ENCODE data around the gene VARS2. TPM values are rescaled to one million over a fixed set of nuclear protein-coding genes. Genes with fewer than 3 reads are reported as not detected.

Gene VARS2
- total RNA-seq, 6 donors from 2014 or later: 23.0 to 56.6 (median 29.5) TPM

DNA sequence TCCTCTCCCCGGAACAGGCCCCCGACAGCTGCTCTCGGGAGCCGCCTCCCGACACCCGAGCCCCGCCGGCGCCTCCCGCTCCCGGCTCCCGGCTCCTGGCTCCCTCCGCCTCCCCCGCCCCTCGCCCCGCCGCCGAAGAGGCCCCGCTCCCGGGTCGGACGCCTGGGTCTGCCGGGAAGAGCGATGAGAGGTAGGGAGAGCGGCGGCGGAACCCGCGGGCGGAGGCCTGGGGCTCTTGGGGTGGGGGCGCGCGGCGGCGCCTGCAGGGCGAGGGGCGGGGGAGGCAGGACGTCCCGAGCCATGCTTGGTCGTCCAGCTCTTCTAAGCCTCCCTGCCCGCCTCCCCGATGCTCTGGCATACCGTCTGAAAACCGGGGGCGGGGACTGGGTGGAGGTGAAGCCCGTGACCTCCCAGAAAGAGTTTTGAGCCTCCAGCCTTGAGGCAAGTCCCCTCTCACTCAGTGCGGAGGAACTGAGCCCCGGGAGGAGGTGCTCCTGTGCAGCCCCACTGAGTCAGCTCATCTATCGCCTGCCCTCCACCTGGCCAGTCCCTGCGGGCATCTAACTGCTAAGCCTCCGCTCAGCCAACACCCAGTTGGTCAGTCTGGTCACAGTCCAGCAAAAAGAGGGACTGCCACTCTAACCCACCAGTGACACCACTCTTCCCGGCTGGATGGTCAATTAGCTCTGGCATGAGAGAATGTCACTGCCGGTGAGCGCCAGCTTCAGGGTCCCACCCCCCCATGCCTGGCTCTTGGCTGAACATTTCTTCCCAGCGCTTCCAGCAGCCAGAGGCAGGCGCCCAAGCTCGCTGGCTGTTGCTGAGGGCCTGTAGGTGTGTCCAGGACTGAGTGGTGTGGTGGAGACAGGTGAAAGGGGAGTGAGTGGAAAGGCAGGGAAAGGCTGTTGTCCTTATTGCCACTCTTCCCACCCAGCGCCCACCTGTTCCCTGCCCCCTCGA, 29.2 kb upstream of the VARS2 start:
- peaks cover 31 to 44% (median 35%) of the 10 kb centered on the region in 4 donors for H3K4me1 ChIP-seq

DNA sequence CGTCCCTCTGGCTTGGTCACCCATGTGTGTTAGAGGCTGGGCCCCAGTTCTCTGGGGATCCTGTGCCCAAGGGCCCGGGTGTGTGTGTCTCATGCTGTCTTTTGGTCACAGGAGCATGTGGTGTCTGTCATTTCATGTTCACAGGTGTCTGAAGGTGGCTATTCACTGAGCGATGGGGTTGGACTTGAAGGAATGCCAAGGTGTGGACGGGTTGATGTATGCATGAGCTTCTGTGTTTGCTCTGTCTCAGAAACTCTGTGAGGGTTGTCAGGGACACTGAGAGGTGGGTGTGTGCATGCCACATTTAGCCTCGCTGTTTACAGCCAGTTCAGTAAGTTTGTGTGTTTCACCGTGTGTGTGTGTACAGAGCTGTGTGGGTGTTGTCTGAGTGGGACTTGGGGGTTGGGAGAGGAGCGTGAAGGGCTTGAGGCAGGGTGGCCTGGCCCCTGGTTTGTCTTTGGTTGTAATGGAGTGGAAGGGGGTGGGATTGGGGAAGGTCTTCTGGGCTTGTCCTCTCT, 28.5 kb upstream of the VARS2 start:
- H3K4me1 ChIP-seq: peaks cover 31 to 44% (median 35%) of the 10 kb centered on the region in 4 donors
- peak overlapping the region; percentile 77 to 89 (median 83) for H3K27ac ChIP-seq
- ATAC-seq (ENCODE audit: low FRiP score in 2 of 2) (peak; percentile 3 to 73), DNase-seq (peak in 1 of 2 donors; percentile 58)
- peak overlapping the region in 3 of 4 donors; percentile 57 to 80 (median 70) for H3K4me3 ChIP-seq
- no peaks in the 10 kb centered on the region for H3K27me3 ChIP-seq
- peak; percentile 18 to 35 for TF ChIP-seq POLR2AphosphoS5 (IDR thresholded peaks at IDR 0.05)
- TF ChIP-seq, protein P1, sequence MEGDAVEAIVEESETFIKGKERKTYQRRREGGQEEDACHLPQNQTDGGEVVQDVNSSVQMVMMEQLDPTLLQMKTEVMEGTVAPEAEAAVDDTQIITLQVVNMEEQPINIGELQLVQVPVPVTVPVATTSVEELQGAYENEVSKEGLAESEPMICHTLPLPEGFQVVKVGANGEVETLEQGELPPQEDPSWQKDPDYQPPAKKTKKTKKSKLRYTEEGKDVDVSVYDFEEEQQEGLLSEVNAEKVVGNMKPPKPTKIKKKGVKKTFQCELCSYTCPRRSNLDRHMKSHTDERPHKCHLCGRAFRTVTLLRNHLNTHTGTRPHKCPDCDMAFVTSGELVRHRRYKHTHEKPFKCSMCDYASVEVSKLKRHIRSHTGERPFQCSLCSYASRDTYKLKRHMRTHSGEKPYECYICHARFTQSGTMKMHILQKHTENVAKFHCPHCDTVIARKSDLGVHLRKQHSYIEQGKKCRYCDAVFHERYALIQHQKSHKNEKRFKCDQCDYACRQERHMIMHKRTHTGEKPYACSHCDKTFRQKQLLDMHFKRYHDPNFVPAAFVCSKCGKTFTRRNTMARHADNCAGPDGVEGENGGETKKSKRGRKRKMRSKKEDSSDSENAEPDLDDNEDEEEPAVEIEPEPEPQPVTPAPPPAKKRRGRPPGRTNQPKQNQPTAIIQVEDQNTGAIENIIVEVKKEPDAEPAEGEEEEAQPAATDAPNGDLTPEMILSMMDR (IDR thresholded peaks at IDR 0.05): no peak
- peak in 1 of 4 donors; percentile 11 for TF ChIP-seq POLR2A (IDR thresholded peaks at IDR 0.05)
- no peak for TF ChIP-seq EP300 (IDR thresholded peaks at IDR 0.05)
- H3K9me3 ChIP-seq: no peaks in the 10 kb centered on the region
- 48 to 57% methylated on average over 7 of the region's 7 CpGs for WGBS, 2 donors
- peaks cover under 1 to 17% (median 8%) of the 10 kb centered on the region in 4 donors for H3K36me3 ChIP-seq

More for the DNA sequence above, 29.2 kb upstream of the VARS2 start:
- WGBS, 2 donors: 18 to 30% methylated on average over 11 to 37 of the region's 59 CpGs
- no peaks in the 10 kb centered on the region for H3K9me3 ChIP-seq
- ATAC-seq (ENCODE audit: low FRiP score in 2 of 2) (peak; percentile 2 to 54), DNase-seq (peak; percentile 71 to 74)
- peaks cover 0 to 11% (median 5%) of the 10 kb centered on the region in 4 donors for H3K36me3 ChIP-seq
- H3K27me3 ChIP-seq: no peaks in the 10 kb centered on the region
- TF ChIP-seq, protein P1 (IDR thresholded peaks at IDR 0.05): no peak
- TF ChIP-seq POLR2AphosphoS5 (IDR thresholded peaks at IDR 0.05): peak in 1 of 2 donors; percentile 10
- H3K4me3 ChIP-seq: peak overlapping the region; percentile 57 to 80 (median 74)
- peak overlapping the region; percentile 77 to 89 (median 83) for H3K27ac ChIP-seq

DNA sequence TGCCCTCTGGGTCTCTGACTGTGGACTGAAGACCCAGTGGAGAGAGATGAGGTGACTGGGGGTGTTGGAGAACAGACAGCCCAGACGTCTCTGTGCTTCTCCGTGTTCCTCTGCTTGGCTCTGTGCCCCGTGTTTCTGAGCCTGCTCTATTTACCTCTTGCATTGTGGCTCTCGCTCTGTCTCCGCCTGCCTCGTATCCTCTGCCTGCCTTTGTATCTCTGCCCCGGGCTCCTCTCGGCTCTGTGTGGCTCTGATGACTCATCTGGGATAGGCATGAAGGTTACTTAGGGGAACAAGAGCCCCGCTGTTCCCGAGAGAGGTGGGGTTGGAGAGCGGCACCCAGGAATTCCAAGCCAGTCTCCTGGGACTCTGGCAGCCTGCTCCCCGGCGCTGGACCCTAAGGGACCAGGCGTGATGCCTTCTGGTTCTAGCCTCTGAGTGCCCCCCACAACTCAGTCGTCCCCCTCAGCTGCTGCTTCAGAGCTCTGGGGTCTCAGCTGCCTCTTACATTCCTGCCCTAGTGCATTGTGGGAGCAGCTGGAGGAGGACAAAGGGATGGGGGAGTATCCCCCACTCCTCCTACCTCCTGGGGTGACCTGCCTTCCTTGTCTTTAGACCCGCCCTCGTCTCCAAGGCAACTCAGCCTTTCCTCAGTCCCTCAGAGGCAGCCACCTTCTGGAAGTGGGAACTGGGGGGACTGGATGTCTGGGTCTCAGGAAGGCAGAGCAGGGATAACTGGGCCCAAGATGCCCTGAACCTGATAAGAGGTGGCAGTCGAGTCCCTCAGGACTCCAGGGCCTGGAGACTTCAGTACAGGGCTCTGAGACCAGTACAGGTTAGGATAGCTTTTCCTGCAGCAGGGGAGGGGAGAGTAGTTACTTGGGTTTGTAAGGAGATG, 27.8 kb upstream of the VARS2 start:
- Histone ChIP-seq H3K9me3 (no peaks in the 10 kb centered on the region), H3K27me3 (no peaks in the 10 kb centered on the region), H3K27ac (peak overlapping the region; percentile 77 to 89 (median 83)), H3K4me1 (peaks cover 31 to 44% (median 35%) of the 10 kb centered on the region in 4 donors), H3K36me3 (peaks cover 3 to 24% (median 12%) of the 10 kb centered on the region in 4 donors), H3K4me3 (peak overlapping the region in 3 of 4 donors; percentile 57 to 80 (median 70))
- 29 to 42% methylated on average over 12 to 18 of the region's 18 CpGs for WGBS, 2 donors
- ATAC-seq (ENCODE audit: low FRiP score in 2 of 2) (peak in 1 of 2 donors; percentile 14), DNase-seq (peak in 1 of 2 donors; percentile 45)
- TF ChIP-seq, protein P1 (IDR thresholded peaks at IDR 0.05): no peak
- TF ChIP-seq POLR2A (IDR thresholded peaks at IDR 0.05): peak in 1 of 4 donors; percentile 30

DNA sequence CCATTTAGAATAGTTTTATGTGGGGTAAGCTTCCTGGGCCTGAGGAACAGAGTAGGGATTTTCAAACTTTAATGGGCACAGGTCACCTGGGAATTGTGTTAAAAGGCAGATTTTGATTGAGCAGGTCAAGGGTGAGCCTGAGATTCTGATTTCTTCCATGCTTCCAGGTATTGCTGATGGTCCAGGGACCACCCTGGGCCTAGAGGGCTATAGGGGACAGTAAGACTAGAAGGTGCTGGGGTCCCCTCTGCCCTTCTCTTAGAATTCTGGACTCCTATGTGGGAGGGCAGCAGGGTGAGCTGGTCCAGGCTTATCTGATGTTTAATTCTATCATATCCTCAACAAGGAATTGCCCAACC, 27.2 kb upstream of the VARS2 start:
- H3K27ac ChIP-seq: peak overlapping the region; percentile 77 to 89 (median 83)
- H3K27me3 ChIP-seq: no peaks in the 10 kb centered on the region
- H3K4me1 ChIP-seq: peaks cover 28 to 44% (median 34%) of the 10 kb centered on the region in 4 donors
- ATAC-seq (ENCODE audit: low FRiP score in 2 of 2) (no peak), DNase-seq (no peak)
- TF ChIP-seq POLR2A (IDR thresholded peaks at IDR 0.05): no peak
- no peak for TF ChIP-seq EP300 (IDR thresholded peaks at IDR 0.05)
- TF ChIP-seq, protein P1 (IDR thresholded peaks at IDR 0.05): no peak
- TF ChIP-seq POLR2AphosphoS5 (IDR thresholded peaks at IDR 0.05): no peak
- H3K9me3 ChIP-seq: no peaks in the 10 kb centered on the region
- H3K36me3 ChIP-seq: peaks cover 3 to 26% (median 14%) of the 10 kb centered on the region in 4 donors
- no peak overlapping the region for H3K4me3 ChIP-seq
